Fibroblast of villous mesenchyme (primary cell): Measurements from ENCODE around the gene GET3. TPM values are rescaled to one million over a fixed set of nuclear protein-coding genes. Genes with fewer than 3 reads are reported as not detected.

Experiments used
- DNase-seq: peaks from one replicate; pipeline ENCODE4 v3.0.0-alpha.2; 2010; ENCODE audit warnings: low read depth
- H3K4me3 ChIP-seq: 2 replicates; pipeline ENCODE4 v1.5.1; 2011; ENCODE audit warnings: low read depth, mild to moderate bottlenecking, low read length
- CTCF ChIP-seq: IDR thresholded peaks from 2 replicates; pipeline ENCODE4 v1.5.1; 2012; ENCODE audit warnings: low read depth, mild to moderate bottlenecking, low read length; ENCODE audit not compliant: insufficient read depth
- total RNA-seq: library from RNA; depleted of rRNA; stranded (reverse); fragments of >200 nt; gene quantifications from 2 replicates; pipeline ENCODE4 v1.2.3, GENCODE V29; 2012

The GET3 gene
- total RNA-seq, 1 donor = 82.5 TPM

- DNase-seq = peak; percentile 87
- peak overlapping the region; percentile 66 for H3K4me3 ChIP-seq
- TF ChIP-seq CTCF = no peak
Measured at GRCh38 chr19:12779162-12779993, 42.1 kb downstream of the GET3 start.

DNA sequence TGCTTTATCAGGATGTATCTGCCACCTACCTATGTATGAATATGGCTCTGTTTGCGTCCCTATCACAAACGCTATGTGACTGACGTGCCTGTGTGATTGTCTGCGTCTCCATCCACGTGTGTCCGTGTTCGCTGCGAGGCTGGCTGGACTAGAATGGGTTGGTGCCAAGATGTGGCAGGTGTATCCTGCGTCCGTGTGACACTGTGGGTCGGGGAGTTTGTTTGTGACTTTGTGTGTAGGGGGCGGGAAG, 44.8 kb downstream of the GET3 start:
- no peak for DNase-seq
- TF ChIP-seq CTCF = no peak
- H3K4me3 ChIP-seq = peak overlapping the region; percentile 57

- DNase-seq = peak; percentile 90
- peak overlapping the region; percentile 57 for H3K4me3 ChIP-seq
- TF ChIP-seq CTCF = peak; percentile 17
Measured at GRCh38 chr19:12782424-12783290, 45.4 kb downstream of the GET3 start.

- no peak for TF ChIP-seq CTCF
- DNase-seq = no peak
- peak overlapping the region; percentile 57 for H3K4me3 ChIP-seq
Measured at GRCh38 chr19:12783291-12783848, 46.1 kb downstream of the GET3 start.

DNA sequence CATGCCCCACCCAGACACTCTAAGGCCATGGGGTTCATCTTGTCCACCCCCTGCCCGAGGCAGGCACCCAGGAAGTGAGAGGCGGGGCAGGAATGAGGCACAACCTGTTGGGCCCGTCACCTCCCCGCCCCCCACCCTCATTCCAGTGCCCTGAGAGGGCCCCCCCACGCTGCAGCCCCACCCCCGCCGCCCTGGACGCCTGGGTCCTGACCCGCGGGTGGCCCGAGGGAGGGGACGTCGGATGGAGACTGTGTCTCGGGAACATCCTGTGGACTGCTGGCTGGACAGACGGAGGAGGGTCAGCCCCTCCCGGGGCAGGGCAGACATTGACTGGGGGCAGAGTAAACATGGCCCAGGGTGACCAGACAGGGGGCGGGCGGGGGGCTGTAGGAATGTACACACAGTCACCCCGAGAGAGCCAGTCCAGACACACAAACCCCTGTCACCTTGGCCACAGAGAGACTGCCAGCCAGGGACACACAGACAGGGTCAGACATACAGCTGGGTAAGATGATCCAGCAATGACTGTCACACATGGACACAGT, 46.6 kb downstream of the GET3 start:
- H3K4me3 ChIP-seq = no peak overlapping the region
- no peak for TF ChIP-seq CTCF
- peak; percentile 68 for DNase-seq

- no peak for TF ChIP-seq CTCF
- no peak overlapping the region for H3K4me3 ChIP-seq
- DNase-seq = peak; percentile 63
Measured at GRCh38 chr19:12784394-12784870, 47.1 kb downstream of the GET3 start.
